ENCODE data around the gene GUCY1B1. TPM values are rescaled to one million over a fixed set of nuclear protein-coding genes. Genes with fewer than 3 reads are reported as not detected.

GUCY1B1 gene
- polyA plus RNA-seq, 1 donor (not counting 4 experiments of a cell fraction or from before 2014, with no cell fraction given): 0.05 TPM

- H4K20me1 ChIP-seq (ENCODE audit: control insufficient read depth, extremely low read depth, insufficient read depth, low read length): no peaks in the 10 kb centered on the region
- H3K4me2 ChIP-seq (ENCODE audit: control insufficient read depth, extremely low read depth, insufficient read depth, low read depth, low read length): no peak overlapping the region
- no peak overlapping the region for H3K27ac ChIP-seq (ENCODE audit: control insufficient read depth, insufficient read depth, low read length)
- no peaks in the 10 kb centered on the region for H3K27me3 ChIP-seq (ENCODE audit: control insufficient read depth, extremely low read depth, insufficient read depth, low read length)
- FAIRE-seq (no peak), DNase-seq (ENCODE audit: low read depth, low spot score) (no peak)
- H3K36me3 ChIP-seq (ENCODE audit: control insufficient read depth in 2 of 2, extremely low read depth in 1 of 2, insufficient read depth in 2 of 2, low read length in 2 of 2): no peaks in the 10 kb centered on the region
- no peaks in the 10 kb centered on the region for H3K79me2 ChIP-seq (ENCODE audit: control insufficient read depth, insufficient read depth, low read length)
- no peaks in the 10 kb centered on the region for H3K9me3 ChIP-seq (ENCODE audit: control insufficient read depth, low read depth, low read length)
- no peaks in the 10 kb centered on the region for H3K4me1 ChIP-seq (ENCODE audit: control insufficient read depth, extremely low read depth, insufficient read depth, low read length)
- TF ChIP-seq CTCF (optimal IDR thresholded peaks at IDR 0.05 in 1 of 3, IDR thresholded peaks at IDR 0.05 in 1 of 3, conservative IDR thresholded peaks at IDR 0.05 in 1 of 3; ENCODE audit: extremely low read depth in 1 of 3, insufficient read depth in 2 of 3, low read length in 3 of 3) (no peak), EZH2 (IDR thresholded peaks at IDR 0.05; ENCODE audit: low read length) (no peak)
- no peak overlapping the region for H3K4me3 ChIP-seq (ENCODE audit: control insufficient read depth in 2 of 3, extremely low read depth in 1 of 3, insufficient read depth in 2 of 3, low read depth in 1 of 3, low read length in 3 of 3)
- no peak overlapping the region for H2AFZ ChIP-seq (ENCODE audit: control insufficient read depth, low read length)
- dilution Hi-C loops (cut with MboI; ENCODE audit: extremely low pct_ligation_motif_present, low sequenced_read_pairs): no loop called here
- no peaks in the 10 kb centered on the region for H3K9me1 ChIP-seq (ENCODE audit: control insufficient read depth, extremely low read depth, insufficient read depth, low read length)
- H3K9ac ChIP-seq (ENCODE audit: control insufficient read depth, extremely low read depth, insufficient read depth, low read length): no peak overlapping the region
Observed at GRCh38 chr4:155734065-155734464, 24.8 kb upstream of the GUCY1B1 start.

GRCh38 chr4:155734951-155735350, 23.9 kb upstream of the GUCY1B1 start:
- TF ChIP-seq EZH2 (IDR thresholded peaks at IDR 0.05; ENCODE audit: low read length) (no peak), CTCF (optimal IDR thresholded peaks at IDR 0.05 in 1 of 3, IDR thresholded peaks at IDR 0.05 in 1 of 3, conservative IDR thresholded peaks at IDR 0.05 in 1 of 3; ENCODE audit: extremely low read depth in 1 of 3, insufficient read depth in 2 of 3, low read length in 3 of 3) (no peak)
- DNase-seq (ENCODE audit: low read depth, low spot score) (no peak), FAIRE-seq (no peak)
- no peaks in the 10 kb centered on the region for H3K4me1 ChIP-seq (ENCODE audit: control insufficient read depth, extremely low read depth, insufficient read depth, low read length)
- H3K79me2 ChIP-seq (ENCODE audit: control insufficient read depth, insufficient read depth, low read length): no peaks in the 10 kb centered on the region
- H3K36me3 ChIP-seq (ENCODE audit: control insufficient read depth in 2 of 2, extremely low read depth in 1 of 2, insufficient read depth in 2 of 2, low read length in 2 of 2): no peaks in the 10 kb centered on the region
- no peak overlapping the region for H3K4me2 ChIP-seq (ENCODE audit: control insufficient read depth, extremely low read depth, insufficient read depth, low read depth, low read length)
- no peaks in the 10 kb centered on the region for H3K27me3 ChIP-seq (ENCODE audit: control insufficient read depth, extremely low read depth, insufficient read depth, low read length)
- no peaks in the 10 kb centered on the region for H4K20me1 ChIP-seq (ENCODE audit: control insufficient read depth, extremely low read depth, insufficient read depth, low read length)
- dilution Hi-C loops (cut with MboI; ENCODE audit: extremely low pct_ligation_motif_present, low sequenced_read_pairs): no loop called here
- H3K9ac ChIP-seq (ENCODE audit: control insufficient read depth, extremely low read depth, insufficient read depth, low read length): no peak overlapping the region
- H2AFZ ChIP-seq (ENCODE audit: control insufficient read depth, low read length): no peak overlapping the region
- H3K27ac ChIP-seq (ENCODE audit: control insufficient read depth, insufficient read depth, low read length): no peak overlapping the region
- H3K4me3 ChIP-seq (ENCODE audit: control insufficient read depth in 2 of 3, extremely low read depth in 1 of 3, insufficient read depth in 2 of 3, low read depth in 1 of 3, low read length in 3 of 3): no peak overlapping the region
- no peaks in the 10 kb centered on the region for H3K9me1 ChIP-seq (ENCODE audit: control insufficient read depth, extremely low read depth, insufficient read depth, low read length)
- H3K9me3 ChIP-seq (ENCODE audit: control insufficient read depth, low read depth, low read length): no peaks in the 10 kb centered on the region
